Activated CD4-positive, CD25-positive, alpha-beta regulatory T cell treated with anti-CD3 and anti-CD28 coated beads, Interleukin-2, amount 50 U/mL, for 72 hours (primary cell): ENCODE measurements around the gene GPN2.

Experiments
- DNase-seq: peaks from one replicate; pipeline ENCODE4 v3.0.0; 2021

Gene GPN2

GRCh38 chr1:26889551-26890466 lies at the start of gene GPN2:
Gene GPN2 (minus strand): TSS chr1:26890283. CDS start chr1:26890096, 187 bp downstream.
- DNase-seq = peak; percentile 81

- no peak for DNase-seq
Observed at GRCh38 chr1:26938659-26939025, 48.6 kb upstream of the GPN2 start.

GRCh38 chr1:26938004-26938658 lies 48.0 kb upstream of the GPN2 start:
- DNase-seq = no peak

GRCh38 chr1:26936823-26937222 lies 46.7 kb upstream of the GPN2 start:
- DNase-seq = no peak

DNA sequence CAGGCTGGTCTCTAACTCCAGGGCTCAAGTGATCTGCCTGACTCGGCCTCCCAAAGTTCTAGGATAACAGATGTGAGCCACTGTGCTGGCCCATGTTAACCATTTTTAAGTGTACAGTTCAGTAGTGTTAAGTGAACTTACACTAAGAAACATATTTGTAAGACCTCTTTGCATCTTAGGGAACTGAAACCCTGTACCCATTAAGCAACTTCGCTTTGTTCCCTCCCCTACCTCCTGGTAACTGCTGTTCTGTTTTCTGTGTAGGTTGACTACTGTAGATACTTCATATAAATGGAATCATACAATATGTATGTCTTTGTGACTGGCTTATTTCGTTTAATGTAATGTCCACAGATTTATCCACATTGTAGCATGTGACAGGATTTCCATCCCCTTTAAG lies 42.4 kb upstream of the GPN2 start:
- no peak for DNase-seq

GRCh38 chr1:26923711-26924110 lies 33.6 kb upstream of the GPN2 start:
- no peak for DNase-seq

GRCh38 chr1:26922901-26923300 lies 32.8 kb upstream of the GPN2 start:
- DNase-seq = no peak

DNA sequence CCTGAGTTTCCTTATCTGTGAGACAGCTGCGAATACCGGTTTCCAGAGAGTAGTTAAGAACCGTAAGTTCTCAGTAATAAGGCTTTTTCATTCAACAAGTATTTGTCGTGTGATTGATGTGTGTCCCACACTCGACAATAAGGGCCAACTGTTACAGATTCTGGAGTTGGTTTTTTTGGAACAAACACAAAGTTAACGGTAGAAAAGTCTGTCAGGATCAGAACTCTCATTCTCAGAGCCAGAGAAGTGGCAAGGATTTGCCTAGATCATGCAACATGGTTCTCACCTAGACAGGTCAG lies 32.3 kb upstream of the GPN2 start:
- no peak for DNase-seq

- peak; percentile 95 for DNase-seq
Observed at GRCh38 chr1:26921540-26922430, 31.7 kb upstream of the GPN2 start, which contains the start of gene NUDC. Gene NUDC (plus strand): TSS chr1:26921743. CDS start chr1:26921849, 106 bp downstream.

DNA sequence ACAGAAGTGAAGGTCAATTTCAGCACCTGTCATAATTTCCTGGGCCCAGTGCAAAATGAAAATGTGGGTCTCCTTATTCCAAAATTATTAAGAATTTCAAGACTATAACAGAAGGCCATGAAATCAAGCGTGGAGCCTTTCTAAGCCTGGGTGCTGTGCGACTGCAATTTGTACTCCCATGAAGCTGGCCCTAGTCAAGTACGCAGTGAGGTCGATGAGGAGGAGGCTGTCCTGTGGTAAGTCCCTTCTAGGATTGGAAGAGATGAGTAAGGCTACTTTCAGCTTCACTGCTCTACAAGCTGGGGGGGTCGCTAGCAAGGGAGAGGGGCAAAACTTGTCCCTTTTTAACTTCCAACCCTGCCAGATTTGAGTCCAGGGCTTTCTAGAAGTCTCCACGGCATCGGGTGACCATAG lies 31.1 kb upstream of the GPN2 start:
- DNase-seq = no peak

GRCh38 chr1:26915204-26915842 lies 25.2 kb upstream of the GPN2 start:
- DNase-seq = no peak

DNA sequence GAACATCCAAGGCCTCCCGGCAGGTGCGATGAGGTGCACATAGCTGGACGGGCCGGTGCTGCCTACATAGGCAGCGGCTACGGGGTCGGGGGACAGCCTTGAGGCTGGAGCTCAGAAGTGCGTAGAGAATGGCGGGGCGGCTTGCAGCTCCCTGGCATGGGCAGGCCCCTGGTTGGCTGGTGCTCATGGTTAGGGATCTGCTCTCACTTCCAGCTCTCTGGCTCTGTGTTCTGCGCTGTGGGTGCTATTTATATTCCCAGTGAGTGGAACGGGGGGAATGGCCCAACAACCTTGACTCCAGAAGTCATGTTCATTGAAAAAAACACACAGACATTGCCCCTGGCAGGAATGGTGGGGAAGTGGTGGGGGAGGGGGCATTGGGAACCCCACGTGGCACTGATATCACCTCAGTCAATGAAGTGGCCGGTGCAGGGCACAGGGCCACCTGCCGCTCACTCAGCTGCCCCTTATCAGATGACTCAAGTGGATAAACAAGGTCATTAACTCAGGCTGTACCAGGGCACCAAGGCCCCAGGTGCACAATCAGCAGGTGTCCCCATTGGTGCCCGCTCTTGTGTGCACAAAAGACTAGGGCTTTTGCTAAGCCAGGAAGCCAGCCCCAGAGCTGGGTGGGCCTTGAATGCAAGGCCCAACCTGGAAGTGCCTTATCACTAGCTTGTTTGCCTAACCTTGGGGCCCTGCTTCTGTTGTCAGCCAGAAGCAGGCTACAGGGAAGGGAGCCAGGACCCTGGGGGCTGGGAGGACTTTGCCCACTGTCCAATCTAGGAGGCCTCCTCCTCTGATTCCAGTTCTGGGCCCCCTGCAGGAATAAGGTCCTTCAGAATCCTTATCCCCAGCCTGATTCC lies 23.9 kb upstream of the GPN2 start, which contains the start of gene NR0B2:
Gene NR0B2, minus strand, starts transcription at position 222 of the 866 bp plus-strand sequence. Its CDS starts 35 bp downstream, at position 187.
- DNase-seq = no peak

- no peak for DNase-seq
Observed at GRCh38 chr1:26913389-26913753, 23.3 kb upstream of the GPN2 start.

GRCh38 chr1:26912147-26912490 lies 22.0 kb upstream of the GPN2 start:
- DNase-seq = no peak

- no peak for DNase-seq
Observed at GRCh38 chr1:26911399-26912146, 21.5 kb upstream of the GPN2 start.

GRCh38 chr1:26910343-26911160 lies 20.5 kb upstream of the GPN2 start:
- DNase-seq = no peak

DNA sequence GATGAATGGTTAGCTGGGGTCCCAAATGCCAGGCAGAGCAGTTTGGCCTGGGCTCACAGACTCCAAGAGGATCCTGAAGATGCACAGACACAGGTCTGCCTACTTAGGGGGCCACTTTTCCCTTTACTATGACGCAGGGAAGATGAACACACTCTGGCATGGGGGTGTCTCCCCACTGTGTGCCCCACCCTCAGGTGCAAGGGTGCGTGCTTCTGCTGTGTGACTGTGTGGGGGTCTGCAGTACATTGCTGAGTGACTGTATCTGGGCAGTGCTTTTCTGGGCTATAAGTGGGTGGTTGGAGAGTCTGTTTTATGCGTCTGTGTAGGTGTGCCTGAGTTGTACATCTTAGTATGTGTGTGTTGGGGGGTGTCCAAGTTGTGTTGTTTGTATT lies 19.9 kb upstream of the GPN2 start:
- no peak for DNase-seq

- DNase-seq = no peak
Observed at GRCh38 chr1:26907071-26907917, 17.2 kb upstream of the GPN2 start.

- DNase-seq = no peak
Observed at GRCh38 chr1:26900815-26901511, 10.9 kb upstream of the GPN2 start.
